HG03139 (cell line): ENCODE results near the gene ZDHHC24.
A peak's percentile ranks its signal among the peaks of the same experiment; 100 is the strongest.
"Not testable (repeated sequence)": the region's sequence is repeated elsewhere in the genome, so short reads cannot be mapped to it uniquely, and the experiment has no call there.

Source experiments
- ATAC-seq: cut with Tn5 transposase; IDR thresholded peaks from one replicate; pipeline ENCODE4 v1.9.1; 2021; ENCODE audit not compliant: unreplicated experiment

Gene ZDHHC24, protein sequence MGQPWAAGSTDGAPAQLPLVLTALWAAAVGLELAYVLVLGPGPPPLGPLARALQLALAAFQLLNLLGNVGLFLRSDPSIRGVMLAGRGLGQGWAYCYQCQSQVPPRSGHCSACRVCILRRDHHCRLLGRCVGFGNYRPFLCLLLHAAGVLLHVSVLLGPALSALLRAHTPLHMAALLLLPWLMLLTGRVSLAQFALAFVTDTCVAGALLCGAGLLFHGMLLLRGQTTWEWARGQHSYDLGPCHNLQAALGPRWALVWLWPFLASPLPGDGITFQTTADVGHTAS

GRCh38 chr11:66545701-66546367 is at the start of gene ZDHHC24:
Gene ZDHHC24, minus strand, starts transcription at chr11:66546048. Its CDS starts 45 bp downstream, at chr11:66546003.
- ATAC-seq, result peak; percentile 79

DNA sequence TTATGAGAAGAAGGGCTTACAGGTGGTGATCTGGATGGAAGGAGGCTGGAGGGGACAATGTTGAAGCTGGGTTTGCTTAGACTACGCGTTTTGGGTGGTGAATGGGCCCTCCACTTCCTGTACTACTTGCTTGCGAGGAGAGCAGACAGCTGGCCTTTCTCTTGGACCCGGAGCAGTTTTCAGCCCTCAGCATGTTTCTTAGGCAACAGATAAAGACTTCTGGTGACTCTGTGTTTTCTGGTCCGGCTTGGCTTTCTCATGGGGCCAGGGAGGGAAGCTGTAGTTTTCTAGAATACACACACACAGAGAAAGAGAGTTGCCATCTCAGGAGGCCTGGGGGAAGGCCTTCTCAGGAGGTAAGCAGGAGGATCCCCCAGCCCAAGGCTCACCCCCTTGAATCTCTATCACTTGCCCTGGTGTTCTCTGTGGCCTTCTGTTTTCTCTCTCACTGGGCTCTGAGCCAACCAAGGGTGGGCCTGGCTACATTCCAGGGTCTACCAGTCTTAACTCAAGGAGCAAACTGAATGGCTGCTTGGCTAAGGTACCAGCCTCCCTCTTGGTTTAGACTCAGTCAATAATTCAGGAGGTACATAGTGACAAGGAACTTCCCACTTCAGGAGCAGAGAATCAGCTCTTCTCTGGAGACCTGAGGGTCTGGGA is 49.5 kb upstream of the ZDHHC24 start:
- no peak for ATAC-seq

DNA sequence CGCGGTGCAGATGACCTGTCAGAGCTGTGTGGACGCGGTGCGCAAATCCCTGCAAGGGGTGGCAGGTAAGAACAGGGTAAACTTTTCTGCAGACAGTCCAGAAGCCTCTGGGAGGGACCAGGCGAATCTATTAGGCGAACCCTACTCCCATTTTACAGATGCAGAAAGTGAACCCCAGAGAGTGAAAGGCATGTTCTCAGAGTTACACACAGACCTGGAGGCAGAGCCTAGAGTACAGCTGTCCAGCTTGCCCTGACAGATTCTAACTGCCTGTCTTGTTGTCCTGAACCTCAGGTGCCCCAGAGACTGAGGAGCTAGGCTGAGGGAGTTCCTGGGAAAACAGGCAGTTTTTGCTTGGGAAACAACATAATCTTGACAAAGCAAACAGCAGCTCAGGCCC is 47.8 kb upstream of the ZDHHC24 start:
- ATAC-seq, result no peak

DNA sequence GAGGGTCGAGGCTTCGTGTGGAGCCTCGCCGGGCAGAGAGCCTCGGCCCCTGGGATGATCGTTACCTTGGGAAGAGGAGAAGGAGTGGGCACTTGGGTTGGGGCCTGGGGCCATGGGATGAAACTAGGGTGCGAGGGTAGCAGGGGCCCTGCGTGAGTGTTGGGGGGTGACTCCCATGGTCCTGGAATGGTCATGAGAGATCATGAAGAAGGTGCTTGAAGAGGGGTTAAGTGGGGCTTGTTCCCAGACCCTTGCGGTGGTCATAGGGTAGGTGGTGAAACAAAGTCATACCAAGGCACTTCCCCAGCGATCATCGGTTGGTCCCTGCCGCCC is 47.4 kb upstream of the ZDHHC24 start:
- peak; percentile 5 for ATAC-seq

DNA sequence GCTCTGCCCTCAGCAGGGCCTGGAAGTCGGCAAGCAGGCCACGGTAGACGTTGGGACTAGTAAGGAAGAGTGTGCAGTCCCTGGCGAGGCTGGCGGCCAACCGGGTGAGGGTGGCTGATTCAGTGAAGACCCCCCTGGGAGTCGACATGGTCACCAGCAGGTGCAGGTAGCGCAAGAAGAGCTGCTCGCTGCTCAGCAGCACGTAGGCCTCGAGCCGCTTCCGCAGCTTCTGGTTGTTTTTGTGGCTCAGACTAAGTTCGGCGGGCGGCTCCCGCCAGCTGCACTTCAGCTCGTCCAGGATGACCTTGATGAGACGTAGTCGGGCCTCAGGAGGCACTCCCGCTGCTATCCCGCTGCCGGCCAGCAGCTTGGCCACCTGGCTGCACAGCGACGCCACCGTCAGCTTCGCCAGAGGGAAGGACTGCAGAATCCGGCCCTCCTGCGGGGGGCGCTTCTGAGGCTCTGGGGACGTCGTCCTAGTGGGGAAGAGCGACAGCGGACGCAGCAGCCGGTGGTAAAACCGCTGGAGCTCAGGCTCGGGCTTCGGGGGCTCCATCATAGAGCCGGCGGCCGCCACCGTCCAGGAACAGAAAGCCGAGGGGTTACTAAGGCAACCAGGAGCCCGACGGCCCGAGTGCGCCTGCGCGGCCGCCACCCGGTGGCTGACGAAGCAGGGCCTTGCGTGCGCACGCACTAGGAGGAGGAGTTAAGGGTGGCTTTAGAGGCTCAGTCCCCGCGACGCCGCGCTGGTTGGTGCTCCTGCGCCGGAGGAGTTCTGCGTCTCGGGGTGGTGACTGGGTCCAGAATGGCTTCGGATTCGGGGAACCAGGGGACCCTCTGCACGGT is 46.8 kb upstream of the ZDHHC24 start, which contains the start of the genes CCDC87 and CCS:
Gene CCDC87 (minus strand): TSS at position 607 of the 846 bp plus-strand sequence. CDS start 48 bp downstream, at position 559.
Gene CCS (plus strand): TSS at position 729 of the 846 bp plus-strand sequence. CDS start 77 bp downstream, at position 806.
- peak; percentile 86 for ATAC-seq

DNA sequence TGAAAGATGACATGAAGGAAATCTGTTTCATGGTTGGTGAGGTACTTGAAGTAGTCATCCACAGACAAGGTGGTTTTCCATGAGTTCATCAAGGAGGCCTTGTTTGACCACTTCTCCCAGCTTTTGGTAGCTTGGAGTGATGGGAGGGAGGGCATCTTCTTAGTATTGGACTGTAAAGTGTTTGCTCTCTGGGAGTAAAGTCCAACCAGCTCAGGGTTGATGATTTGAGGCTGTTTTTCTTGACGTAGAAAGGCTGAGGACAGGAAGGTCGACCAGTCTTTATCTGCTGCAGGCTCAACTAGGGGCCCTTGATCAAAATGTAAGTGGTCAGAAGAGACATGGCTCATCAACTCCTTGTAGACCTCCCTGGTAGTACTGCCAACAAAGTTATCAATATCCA is 45.3 kb upstream of the ZDHHC24 start:
- ATAC-seq, result no peak

DNA sequence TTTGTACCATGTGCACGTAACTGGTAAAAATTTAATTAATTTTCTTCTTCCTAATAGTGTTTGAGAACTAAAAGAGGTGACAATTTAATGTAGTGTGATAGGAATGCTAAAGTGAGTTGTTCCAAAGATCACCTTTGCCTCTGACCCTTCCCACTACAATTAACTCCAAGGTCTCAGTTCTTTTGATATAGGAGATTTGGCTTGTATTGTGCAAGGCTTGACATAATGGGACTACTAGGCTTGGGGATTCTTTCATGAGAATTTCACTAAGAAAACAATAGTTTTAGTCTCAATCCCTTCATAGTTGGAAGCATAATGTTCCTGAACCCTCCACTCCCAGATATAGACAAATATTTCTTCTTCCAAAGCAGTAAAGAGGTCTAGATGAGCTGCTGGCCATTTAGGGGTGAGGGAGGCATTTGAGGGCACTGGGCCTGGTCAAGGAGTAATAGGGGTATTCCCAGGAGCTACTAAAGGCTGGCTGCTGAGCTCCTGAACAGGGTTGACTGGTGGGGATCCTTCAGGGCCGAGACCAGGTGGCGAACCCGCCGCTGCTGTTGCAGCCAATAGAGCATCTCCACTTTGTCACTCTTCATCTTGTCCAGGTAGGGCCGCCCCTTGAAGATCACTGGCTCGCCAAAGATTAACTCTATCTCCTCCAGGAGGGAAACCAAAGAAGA is 44.3 kb upstream of the ZDHHC24 start:
- ATAC-seq, result no peak

GRCh38 chr11:66589315-66589714 is 43.5 kb upstream of the ZDHHC24 start:
- not testable (repeated sequence) for ATAC-seq

DNA sequence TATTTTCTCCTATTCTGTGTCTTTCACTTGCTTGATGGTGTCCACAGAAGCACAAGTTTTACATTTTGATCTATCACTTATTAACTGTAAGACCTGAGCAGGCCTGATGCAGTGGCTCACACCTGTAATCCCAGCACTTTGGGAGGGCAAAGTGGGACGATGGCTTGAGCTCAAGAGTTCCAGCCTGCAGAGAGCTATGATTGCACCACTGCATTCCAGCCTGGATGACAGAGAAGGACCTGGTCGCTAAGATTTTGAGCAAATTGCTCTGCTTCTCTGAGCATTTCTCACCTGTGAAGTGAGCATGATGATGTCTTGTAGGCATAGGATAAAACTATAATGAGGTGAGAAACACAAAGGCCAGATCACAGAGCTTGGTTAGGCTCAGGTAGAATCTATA is 40.3 kb upstream of the ZDHHC24 start:
- no peak for ATAC-seq

DNA sequence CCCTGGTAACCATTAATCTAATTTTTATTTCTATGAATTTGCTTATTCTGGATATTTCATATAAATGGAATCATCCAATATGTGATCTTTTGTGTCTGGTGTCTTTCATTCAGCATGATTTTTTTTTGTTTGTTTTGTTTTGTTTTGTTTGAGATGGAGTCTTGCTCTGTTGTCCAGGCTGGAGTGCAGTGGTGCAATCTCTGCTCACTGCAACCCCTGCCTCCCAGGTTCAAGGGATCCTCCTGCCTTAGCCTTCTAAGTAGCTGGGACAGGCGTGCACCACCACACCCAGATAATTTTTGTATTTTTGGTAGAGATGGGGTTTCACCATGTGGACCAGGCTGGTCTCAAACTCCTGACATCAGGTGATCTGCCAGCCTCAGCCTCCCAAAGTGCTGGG is 39.6 kb upstream of the ZDHHC24 start:
- ATAC-seq, result not testable (repeated sequence)

DNA sequence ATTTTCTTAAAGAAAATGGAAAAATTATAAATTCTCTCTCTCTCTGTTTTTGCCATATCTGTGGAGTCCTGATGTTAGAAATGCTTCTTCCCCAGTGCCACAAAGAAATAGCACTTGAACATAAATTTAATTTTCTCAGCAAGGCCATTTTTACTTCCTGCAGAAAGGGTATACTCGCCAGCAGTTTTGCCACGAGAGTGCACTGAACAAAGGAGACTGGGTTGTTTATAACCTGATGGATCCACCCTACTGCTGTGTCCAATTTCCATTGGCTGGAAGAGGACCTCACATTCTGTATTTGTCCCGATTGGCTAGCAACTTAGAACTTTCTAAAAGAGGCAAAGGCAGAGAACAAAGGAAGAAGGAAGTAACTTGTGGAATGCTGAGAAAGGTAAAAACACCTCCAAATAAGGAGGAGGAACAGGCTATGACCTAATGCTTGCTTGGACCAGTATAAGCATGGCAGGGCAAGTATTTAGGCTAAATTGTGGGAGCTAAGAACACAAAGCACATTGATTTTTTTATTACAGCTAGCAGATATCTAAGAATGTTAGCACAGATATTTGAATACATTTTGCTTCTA is 36.8 kb upstream of the ZDHHC24 start:
- not testable (repeated sequence) for ATAC-seq

- no peak for ATAC-seq
Observed at GRCh38 chr11:66581261-66581660, 35.4 kb upstream of the ZDHHC24 start.

GRCh38 chr11:66580803-66581202 is 35.0 kb upstream of the ZDHHC24 start:
- no peak for ATAC-seq

GRCh38 chr11:66579017-66579606 is 33.3 kb upstream of the ZDHHC24 start:
- ATAC-seq, result no peak

DNA sequence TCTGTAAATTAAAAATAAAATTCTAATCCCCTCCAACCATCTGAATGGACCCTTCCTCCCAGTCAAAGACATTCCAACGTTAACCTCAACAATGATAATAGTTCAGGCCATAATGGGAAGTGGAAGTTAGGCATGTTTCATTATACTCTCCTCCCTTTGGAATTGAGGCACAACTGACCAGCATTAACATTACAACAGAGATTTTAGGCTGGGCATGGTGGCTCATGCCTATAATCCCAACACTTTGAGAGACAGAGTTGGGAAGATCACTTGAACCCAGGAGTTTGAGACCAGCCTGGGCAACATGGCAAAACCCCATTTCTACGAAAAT is 25.0 kb upstream of the ZDHHC24 start:
- no peak for ATAC-seq

GRCh38 chr11:66570079-66570849 is 24.4 kb upstream of the ZDHHC24 start:
- no peak for ATAC-seq

DNA sequence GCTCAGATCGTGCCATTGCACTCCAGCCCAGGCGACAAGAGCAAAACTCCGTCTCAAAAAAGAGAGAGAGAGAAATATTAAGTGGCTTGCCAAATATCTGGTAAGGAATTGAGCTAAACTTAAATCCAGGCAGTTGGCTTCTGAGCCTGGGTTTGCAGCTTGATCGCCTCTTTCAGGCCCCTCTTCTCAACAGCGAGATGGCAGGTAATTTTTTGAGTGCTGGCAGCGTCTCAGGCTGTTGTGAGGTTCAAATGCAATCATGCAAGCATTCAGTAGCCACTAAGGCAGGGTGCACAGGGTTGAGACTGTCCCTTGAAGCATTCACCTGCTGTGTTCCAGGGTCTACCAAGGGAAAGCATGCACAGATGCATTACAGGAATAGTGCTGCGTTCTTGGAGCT is 23.2 kb upstream of the ZDHHC24 start:
- ATAC-seq, result no peak

- no peak for ATAC-seq
Observed at GRCh38 chr11:66568124-66568916, 22.5 kb upstream of the ZDHHC24 start, which contains the start of gene CTSF. Gene CTSF, minus strand, starts transcription at chr11:66568606. Its CDS starts 120 bp downstream, at chr11:66568486.
